SK-N-SH (cell line): ENCODE data around the gene ZNF865. TPM values are rescaled to one million over a fixed set of nuclear protein-coding genes. Genes with fewer than 3 reads are reported as not detected.

Source experiments
- CTCF ChIA-PET: fragments of 300-600, 350-600 bp; formaldehyde crosslinking; extraction: SDS; loops from one replicate; lab custom pipeline; 2021; lab: Yijun Ruan, JAX
- POLR2A ChIA-PET: fragments of 350-600 bp; sonication (Branson Sonifier 250); formaldehyde crosslinking; extraction: SDS; loops from one replicate; lab custom pipeline; 2020; ENCODE audit warnings: antibody characterized with exemption, inconsistent platforms; lab: Yijun Ruan, JAX
- DNase-seq: peaks from one replicate; pipeline ENCODE4 v3.0.0; 2012
- H2AFZ ChIP-seq: fragments of 200-600 bp; sonication (generic); 2 replicates; pipeline ENCODE4 v1.8.1; 2016; ENCODE audit warnings: antibody characterized with exemption, mild to moderate bottlenecking, low read depth
- H3F3A ChIP-seq: fragments of 200-600 bp; sonication (generic); replicated peaks from 2 replicates; pipeline ENCODE3; 2016; ENCODE audit warnings: antibody characterized with exemption, mild to moderate bottlenecking; ENCODE audit not compliant: insufficient read depth
- H3K27ac ChIP-seq, 2 experiments: fragments of 200-500 bp in 1 of 2; fragments of 200-600 bp in 1 of 2; sonication (Bioruptor generic) in 1 of 2; sonication (generic), shearing (Covaris generic) in 1 of 2; 2 replicates each; pipeline versions ENCODE4 v1.5.1 to v1.6.1; 2014 to 2016; ENCODE audit warnings: low read depth in 2 of 2, inconsistent platforms in 1 of 2, low read length in 1 of 2, mild to moderate bottlenecking in 1 of 2, mixed read lengths in 1 of 2
- H3K27me3 ChIP-seq: fragments of 200-600 bp; sonication (generic), shearing (Covaris generic); 2 replicates; pipeline ENCODE4 v1.6.1; 2016; ENCODE audit warnings: mixed run types; ENCODE audit not compliant: insufficient read depth
- H3K36me3 ChIP-seq, 2 experiments: fragments of 200-500 bp in 1 of 2; fragments of 200-600 bp in 1 of 2; sonication (Bioruptor generic) in 1 of 2; sonication (generic) in 1 of 2; replicated peaks in 1 of 2; 2 replicates each; pipeline versions ENCODE3 to v1.5.1; 2014 to 2016; ENCODE audit warnings: low read length in 1 of 2, mild to moderate bottlenecking in 1 of 2; ENCODE audit not compliant: insufficient read depth in 2 of 2, control insufficient read depth in 1 of 2
- H3K4me1 ChIP-seq, 2 experiments: fragments of 200-500 bp in 1 of 2; fragments of 200-600 bp in 1 of 2; sonication (Bioruptor generic) in 1 of 2; sonication (generic), shearing (Covaris generic) in 1 of 2; 2 replicates each; pipeline versions ENCODE4 v1.5.1 to v1.6.1; 2014 to 2016; ENCODE audit warnings: low read depth in 1 of 2, low read length in 1 of 2, mixed run types in 1 of 2; ENCODE audit not compliant: insufficient read depth in 2 of 2, control insufficient read depth in 1 of 2
- H3K4me2 ChIP-seq: fragments of 200-600 bp; sonication (generic), shearing (Covaris generic); 2 replicates; pipeline ENCODE4 v1.6.1; 2017; ENCODE audit warnings: mixed run types
- H3K4me3 ChIP-seq, 2 experiments: fragments of 200-500 bp in 1 of 2; fragments of 200-600 bp in 1 of 2; sonication (Bioruptor generic) in 1 of 2; sonication (generic), shearing (Covaris generic) in 1 of 2; 2 replicates each; pipeline versions ENCODE4 v1.5.1 to v1.8.1; 2014 to 2016; ENCODE audit warnings: low read depth in 2 of 2, inconsistent platforms in 1 of 2, low read length in 1 of 2, mild to moderate bottlenecking in 1 of 2, mixed read lengths in 1 of 2, moderate library complexity in 1 of 2
- H3K79me2 ChIP-seq: fragments of 200-600 bp; sonication (generic); 2 replicates; pipeline ENCODE4 v1.8.1; 2017; ENCODE audit warnings: mild to moderate bottlenecking; ENCODE audit not compliant: insufficient read depth
- H3K9ac ChIP-seq: fragments of 200-600 bp; sonication (generic); 2 replicates; pipeline ENCODE4 v1.6.1; 2017; ENCODE audit warnings: mixed run types
- H3K9me2 ChIP-seq: fragments of 200-600 bp; sonication (generic); 2 replicates; pipeline ENCODE4 v1.6.1; 2017; ENCODE audit warnings: mixed run types
- H3K9me3 ChIP-seq: fragments of 200-600 bp; sonication (generic); 2 replicates; pipeline ENCODE4 v1.6.1; 2017; ENCODE audit warnings: mixed run types, mild to moderate bottlenecking, moderate library complexity
- H4K20me1 ChIP-seq: fragments of 200-600 bp; sonication (generic); 2 replicates; pipeline ENCODE4 v1.6.1; 2017; ENCODE audit warnings: mild to moderate bottlenecking, mixed run types; ENCODE audit not compliant: insufficient read depth
- CHD2 ChIP-seq: fragments of 150-350 bp; IDR thresholded peaks from 2 replicates; pipeline ENCODE4 v1.6.1; 2018; ENCODE audit warnings: low read length; ENCODE audit not compliant: partially characterized antibody
- EZH2phosphoT487 ChIP-seq: fragments of 200-600 bp; sonication (generic); IDR thresholded peaks from 2 replicates; pipeline ENCODE4 v1.6.1; 2017; ENCODE audit warnings: low read depth, mixed run types, mild to moderate bottlenecking, antibody characterized with exemption, moderate library complexity, borderline replicate concordance
- FOSL2 ChIP-seq: IDR thresholded peaks from 2 replicates; pipeline ENCODE4 v1.4.0; 2012; ENCODE audit warnings: low read depth, mild to moderate bottlenecking, moderate library complexity, borderline replicate concordance
- FOXJ3 ChIP-seq: sonication (generic); formaldehyde crosslinking; IDR thresholded peaks from 2 replicates; pipeline ENCODE4 v1.5.1; 2020; ENCODE audit warnings: mild to moderate bottlenecking, missing genetic modification reagents
- FOXM1 ChIP-seq: IDR thresholded peaks from 2 replicates; pipeline ENCODE4 v1.4.0; 2012; ENCODE audit warnings: low read depth, mild to moderate bottlenecking
- GABPA ChIP-seq: IDR thresholded peaks from 2 replicates; pipeline ENCODE4 v1.4.0; 2012; ENCODE audit warnings: low read depth, mild to moderate bottlenecking
- GATA2 ChIP-seq: sonication (generic); formaldehyde crosslinking; IDR thresholded peaks from 2 replicates; pipeline ENCODE4 v1.5.0; 2020; ENCODE audit warnings: mild to moderate bottlenecking, missing genetic modification reagents
- JUND ChIP-seq: IDR thresholded peaks from 2 replicates; pipeline ENCODE4 v1.4.0; 2012
- MEF2A ChIP-seq: IDR thresholded peaks from 2 replicates; pipeline ENCODE4 v1.4.0; 2012; ENCODE audit warnings: low read depth, borderline replicate concordance
- MXI1 ChIP-seq: IDR thresholded peaks from 2 replicates; pipeline ENCODE4 v1.6.1; 2012; ENCODE audit warnings: mild to moderate bottlenecking, low read depth, low read length, improper control_type of control experiment
- NFIC ChIP-seq: IDR thresholded peaks from 2 replicates; pipeline ENCODE4 v1.4.0; 2012; ENCODE audit warnings: borderline replicate concordance
- RAD21 ChIP-seq: IDR thresholded peaks from 2 replicates; pipeline ENCODE4 v1.6.1; 2012; ENCODE audit warnings: mild to moderate bottlenecking, low read length
- REST ChIP-seq: IDR thresholded peaks from 2 replicates; pipeline ENCODE4 v1.6.1; 2012; ENCODE audit warnings: mild to moderate bottlenecking, low read depth, low read length, moderate library complexity
- RFX5 ChIP-seq: IDR thresholded peaks from 2 replicates; pipeline ENCODE4 v1.6.1; 2012; ENCODE audit warnings: mild to moderate bottlenecking, improper control_type of control experiment, low read length
- RXRA ChIP-seq: IDR thresholded peaks from 2 replicates; pipeline ENCODE4 v1.4.0; 2012; ENCODE audit warnings: low read depth, mild to moderate bottlenecking, borderline replicate concordance
- SIN3A ChIP-seq: IDR thresholded peaks from 2 replicates; pipeline ENCODE4 v1.6.1; 2012; ENCODE audit warnings: low read depth, mild to moderate bottlenecking, low read length, moderate library complexity, borderline replicate concordance
- SMC3 ChIP-seq: IDR thresholded peaks from 2 replicates; pipeline ENCODE4 v1.6.1; 2012; ENCODE audit warnings: low read depth, low read length, improper control_type of control experiment
- TCF12 ChIP-seq: IDR thresholded peaks from 2 replicates; pipeline ENCODE4 v1.4.0; 2012
- TEAD4 ChIP-seq: IDR thresholded peaks from 2 replicates; pipeline ENCODE4 v1.4.0; 2012; ENCODE audit warnings: mild to moderate bottlenecking, borderline replicate concordance; ENCODE audit not compliant: insufficient read depth
- USF2 ChIP-seq: fragments of 150-350 bp; IDR thresholded peaks from 2 replicates; pipeline ENCODE4 v1.6.1; 2017; ENCODE audit warnings: antibody characterized with exemption, low read length, low read depth, borderline replicate concordance
- ZBTB33 ChIP-seq: IDR thresholded peaks from 2 replicates; pipeline ENCODE4 v1.4.0; 2012; ENCODE audit warnings: low read depth, borderline replicate concordance
- WGBS: methylation state at CpG from one replicate; pipeline ENCODE4 v1.1.6; 2017; ENCODE audit warnings: low lambda C conversion rate; 5-methylcytosine and 5-hydroxymethylcytosine counted together
- polyA plus RNA-seq, 3 experiments: library from polyadenylated mRNA; depleted of rRNA; stranded (reverse); fragments of >200 nt; gene quantifications; 2 replicates each; pipeline ENCODE4 v1.2.3, GENCODE V29; 2012

ZNF865 gene
- polyA plus RNA-seq, 1 of the 3 experiments (the other 2 are of a cell fraction) = 5.0 TPM

GRCh38 chr19:55611983-55612645 is 6.7 kb downstream of the ZNF865 start:
- DNase-seq = no peak
- Histone ChIP-seq H3F3A (no peaks in the 10 kb centered on the region), H3K4me2 (no peak overlapping the region), H3K4me1 (no peaks in the 10 kb centered on the region; a peak in 1 of 4 replicates), H3K9me3 (no peaks in the 10 kb centered on the region), H3K27ac (no peak overlapping the region), H3K79me2 (peaks cover 60% of the 10 kb centered on the region), H4K20me1 (peaks cover 46% of the 10 kb centered on the region), H3K4me3 (no peak overlapping the region), H3K9me2 (no peaks in the 10 kb centered on the region), H3K36me3 (peaks cover 24 to 36% of the 10 kb centered on the region in 2 experiments), H2AFZ (no peak overlapping the region), H3K9ac (no peak overlapping the region), H3K27me3 (no peaks in the 10 kb centered on the region)
- POLR2A ChIA-PET = no interaction called here
- TF ChIP-seq SIN3A (no peak), MXI1 (no peak), REST (no peak), EZH2phosphoT487 (no peak), RXRA (no peak), JUND (no peak), FOXJ3 (no peak), FOSL2 (no peak), USF2 (no peak), GATA2 (CRISPR knock-in tag) (no peak), TEAD4 (no peak)
- 93% methylated on average over 3 of the region's 3 CpGs for WGBS
- CTCF ChIA-PET = interaction anchor here (1.0 to 1.6 kb wide), 2 partner anchors 20 to 145 kb away, joined by 3 to 6 read pairs; no protein-coding TSS in a partner anchor

GRCh38 chr19:55613396-55613795 is 7.9 kb downstream of the ZNF865 start:
- Histone ChIP-seq H3K4me2 (no peak overlapping the region), H2AFZ (no peak overlapping the region), H4K20me1 (peaks cover 38% of the 10 kb centered on the region), H3K9me2 (no peaks in the 10 kb centered on the region), H3K9ac (no peak overlapping the region), H3F3A (no peaks in the 10 kb centered on the region), H3K79me2 (peaks cover 47% of the 10 kb centered on the region), H3K4me3 (no peak overlapping the region), H3K27ac (no peak overlapping the region), H3K4me1 (no peaks in the 10 kb centered on the region; a peak in 1 of 4 replicates), H3K27me3 (no peaks in the 10 kb centered on the region), H3K9me3 (no peaks in the 10 kb centered on the region), H3K36me3 (peaks cover 19 to 42% of the 10 kb centered on the region in 2 experiments)
- TF ChIP-seq MEF2A = no peak
- no peak for TF ChIP-seq SIN3A
- TF ChIP-seq SMC3 = no peak
- TF ChIP-seq RXRA = no peak
- no peak for TF ChIP-seq EZH2phosphoT487
- no peak for TF ChIP-seq JUND
- no peak for TF ChIP-seq GABPA
- TF ChIP-seq MXI1 = no peak
- TF ChIP-seq RAD21 = no peak
- no peak for TF ChIP-seq RFX5
- no peak for TF ChIP-seq FOXM1
- TF ChIP-seq TEAD4 = no peak
- no peak for TF ChIP-seq ZBTB33
- no peak for TF ChIP-seq GATA2 (CRISPR knock-in tag)
- TF ChIP-seq NFIC = no peak
- no peak for TF ChIP-seq CHD2
- TF ChIP-seq TCF12 = no peak
- peak; percentile 23 for DNase-seq
- POLR2A ChIA-PET = no interaction called here
- CTCF ChIA-PET = interaction anchor here (1.0 kb wide), 1 partner anchor 109 kb away, joined by 3 read pairs; no protein-coding TSS in a partner anchor
- 96% methylated on average over 25 of the region's 27 CpGs for WGBS
